IMR-90 (cell line): ENCODE measurements around the gene NMRK1. TPM values are rescaled to one million over a fixed set of nuclear protein-coding genes. Genes with fewer than 3 reads are reported as not detected.

ENCODE experiments used
- ATAC-seq: fragments of 200-7000 bp; cut with Tn5 transposase; 2 replicates; pipeline ENCODE4 v1.9.1; 2020; ENCODE audit warnings: low read depth, mild to moderate bottlenecking, moderate library complexity
- BruUV-seq: library from RNA; stranded (reverse); fragments of 400-500 nt; replicated peaks from 2 replicates; lab custom pipeline; 2021; lab: Mats Ljungman, UMichigan
- CTCF ChIA-PET: fragments of 300-600 bp; formaldehyde crosslinking; extraction: SDS; loops from one replicate; lab custom pipeline; 2021; ENCODE audit warnings: antibody characterized with exemption; lab: Yijun Ruan, JAX
- POLR2A ChIA-PET: fragments of 300-600 bp; sonication (Branson Sonifier 250); formaldehyde crosslinking; loops from one replicate; lab custom pipeline; 2022; ENCODE audit warnings: antibody characterized with exemption; ENCODE audit not compliant: unreplicated experiment; lab: Charles Lee
- DNase-seq: peaks from one replicate; pipeline ENCODE4 v3.0.0; 2013
- H2AFZ ChIP-seq: replicated peaks from 2 replicates; pipeline ENCODE3; 2013; ENCODE audit warnings: low read length, mild to moderate bottlenecking; ENCODE audit not compliant: poor library complexity
- H2AK5ac ChIP-seq: 2 replicates; pipeline ENCODE4 v1.6.1; 2013; ENCODE audit warnings: low read depth, low read length, inconsistent platforms
- H2AK9ac ChIP-seq: replicated peaks from 2 replicates; pipeline ENCODE3; 2013; ENCODE audit warnings: mild to moderate bottlenecking, low read depth, low read length, moderate library complexity; ENCODE audit not compliant: poor library complexity
- H2BK120ac ChIP-seq: 2 replicates; pipeline ENCODE4 v1.6.1; 2013; ENCODE audit warnings: low read depth, low read length, inconsistent platforms
- H2BK15ac ChIP-seq: 3 replicates; pipeline ENCODE4 v1.6.1; 2013; ENCODE audit warnings: low read depth, low read length, inconsistent platforms
- H2BK20ac ChIP-seq: 2 replicates; pipeline ENCODE4 v1.6.1; 2013; ENCODE audit warnings: low read depth, mild to moderate bottlenecking, inconsistent platforms, low read length, moderate library complexity
- H2BK5ac ChIP-seq: 2 replicates; pipeline ENCODE4 v1.6.1; 2013; ENCODE audit warnings: mild to moderate bottlenecking, low read depth, low read length, inconsistent platforms; ENCODE audit not compliant: poor library complexity, severe bottlenecking
- H3K14ac ChIP-seq: replicated peaks from 2 replicates; pipeline ENCODE4 v1.6.1; 2013; ENCODE audit warnings: low read depth, low read length, inconsistent platforms
- H3K18ac ChIP-seq: 2 replicates; pipeline ENCODE4 v1.6.1; 2013; ENCODE audit warnings: low read depth, low read length, control low read depth
- H3K23ac ChIP-seq: 2 replicates; pipeline ENCODE4 v1.6.1; 2013; ENCODE audit warnings: low read depth, low read length, inconsistent platforms
- H3K27ac ChIP-seq: 2 replicates; pipeline ENCODE4 v1.5.1; 2013; ENCODE audit warnings: mild to moderate bottlenecking, control low read depth, low read length; ENCODE audit not compliant: insufficient read depth
- H3K27me3 ChIP-seq: 2 replicates; pipeline ENCODE4 v1.6.1; 2013; ENCODE audit warnings: low read length; ENCODE audit not compliant: control insufficient read depth, insufficient read depth
- H3K36me3 ChIP-seq: 2 replicates; pipeline ENCODE4 v1.6.1; 2013; ENCODE audit warnings: low read length, mixed read lengths; ENCODE audit not compliant: control insufficient read depth, insufficient read depth
- H3K4ac ChIP-seq: 2 replicates; pipeline ENCODE4 v1.6.1; 2013; ENCODE audit warnings: low read depth, low read length, inconsistent platforms
- H3K4me1 ChIP-seq: 2 replicates; pipeline ENCODE4 v1.6.1; 2013; ENCODE audit warnings: low read length, mixed read lengths; ENCODE audit not compliant: control insufficient read depth, insufficient read depth
- H3K4me2 ChIP-seq: 2 replicates; pipeline ENCODE4 v1.6.1; 2013; ENCODE audit warnings: low read depth, mild to moderate bottlenecking, control low read depth, low read length, moderate library complexity
- H3K4me3 ChIP-seq: 2 replicates; pipeline ENCODE4 v1.5.1; 2013; ENCODE audit warnings: low read depth, mild to moderate bottlenecking, control low read depth, low read length, moderate library complexity; ENCODE audit not compliant: insufficient read depth
- H3K56ac ChIP-seq: 2 replicates; pipeline ENCODE4 v1.6.1; 2013; ENCODE audit warnings: low read length, inconsistent platforms; ENCODE audit not compliant: insufficient read depth; ENCODE audit errors: extremely low read depth
- H3K79me1 ChIP-seq, 2 experiments: 2 replicates each; pipeline ENCODE4 v1.6.1; 2013; ENCODE audit warnings: low read length in 2 of 2, inconsistent platforms in 1 of 2, low read depth in 1 of 2
- H3K9ac ChIP-seq: 2 replicates; pipeline ENCODE4 v1.6.1; 2013; ENCODE audit warnings: low read depth, low read length, control low read depth
- H3K9me1 ChIP-seq: 2 replicates; pipeline ENCODE4 v1.6.1; 2013; ENCODE audit warnings: low read length, inconsistent platforms; ENCODE audit not compliant: insufficient read depth
- H3K9me3 ChIP-seq: 2 replicates; pipeline ENCODE4 v1.6.1; 2013; ENCODE audit warnings: low read length; ENCODE audit not compliant: control insufficient read depth, insufficient read depth
- H4K20me1 ChIP-seq: 2 replicates; pipeline ENCODE4 v1.6.1; 2013; ENCODE audit warnings: low read length, inconsistent platforms; ENCODE audit not compliant: insufficient read depth
- H4K5ac ChIP-seq: 2 replicates; pipeline ENCODE4 v1.6.1; 2013; ENCODE audit warnings: mild to moderate bottlenecking, low read depth, low read length, control low read depth
- H4K8ac ChIP-seq, 2 experiments: 2 replicates each; pipeline ENCODE4 v1.6.1; 2013; ENCODE audit warnings: low read depth in 2 of 2, low read length in 2 of 2, control low read depth in 1 of 2, inconsistent platforms in 1 of 2
- H4K91ac ChIP-seq: 2 replicates; pipeline ENCODE4 v1.6.1; 2013; ENCODE audit warnings: low read depth, low read length, inconsistent platforms; ENCODE audit not compliant: insufficient read depth
- CHD1 ChIP-seq: IDR thresholded peaks from 2 replicates; pipeline ENCODE4 v1.6.1; 2012; ENCODE audit warnings: low read depth, low read length, improper control_type of control experiment
- CTCF ChIP-seq: conservative IDR thresholded peaks from 2 replicates; pipeline ENCODE4 v1.5.1; 2012; ENCODE audit warnings: mild to moderate bottlenecking, low read depth, low read length, improper control_type of control experiment
- MAZ ChIP-seq: IDR thresholded peaks from 2 replicates; pipeline ENCODE4 v1.6.1; 2012; ENCODE audit warnings: low read depth, mild to moderate bottlenecking, low read length, improper control_type of control experiment, moderate library complexity, borderline replicate concordance
- MXI1 ChIP-seq: IDR thresholded peaks from 2 replicates; pipeline ENCODE4 v1.6.1; 2012; ENCODE audit warnings: low read depth, mild to moderate bottlenecking, low read length, moderate library complexity, borderline replicate concordance
- POLR2A ChIP-seq: IDR thresholded peaks from 2 replicates; pipeline ENCODE4 v1.6.1; 2012; ENCODE audit warnings: mild to moderate bottlenecking, low read depth, low read length
- WGBS, 2 experiments: methylation state at CpG; one replicate each; pipeline versions ENCODE4 v1.1.5 to v1.1.7; 2013; ENCODE audit warnings: missing lambda C conversion rate in 2 of 2; ENCODE audit not compliant: insufficient read length in 1 of 2; ENCODE audit errors: extremely low coverage in 2 of 2; 5-methylcytosine and 5-hydroxymethylcytosine counted together
- dilution Hi-C: fragments of 300-500 bp; cut with HindIII; formaldehyde crosslinking; loops from one replicate; pipeline ENCODE4 v1.14.3; 2018; ENCODE audit warnings: low sequenced_read_pairs; ENCODE audit not compliant: unreplicated experiment
- in situ Hi-C: fragments of 300-500 bp; cut with MboI; formaldehyde crosslinking; loops from 3 replicates; pipeline ENCODE4 v1.14.3; 2019; ENCODE audit warnings: low sequenced_read_pairs, inconsistent platforms, mixed read lengths
- intact Hi-C: fragments of 100-400 bp; cut with micrococcal nuclease; formaldehyde crosslinking; loops from 2 replicates; pipeline ENCODE4 v1.10.0; 2022
- polyA plus RNA-seq, 3 experiments: library from polyadenylated mRNA; depleted of rRNA; stranded (reverse); fragments of >200 nt; gene quantifications; 2 replicates each; pipeline ENCODE4 v1.2.3, GENCODE V29; 2012; ENCODE audit warnings: low replicate concordance in 1 of 3
- total RNA-seq: library from RNA; depleted of rRNA; stranded (reverse); fragments of >200 nt; gene quantifications from 2 replicates; pipeline ENCODE4 v1.2.3, GENCODE V29; 2012
- TF ChIP-seq, protein P1 (sequence below): fragments of 150-350 bp; IDR thresholded peaks from 2 replicates; pipeline ENCODE4 v1.6.1; 2016; ENCODE audit warnings: low read depth, mild to moderate bottlenecking, low read length, moderate library complexity, borderline replicate concordance

Gene NMRK1
- total and polyA plus RNA-seq, 2 of the 4 experiments (the other 2 are of a cell fraction), result 5.7 to 5.9 TPM

- H2BK120ac ChIP-seq, result no peak overlapping the region
- dilution Hi-C loops, result no loop called here
- peaks cover 4% of the 10 kb centered on the region; the same call in 1 of the 2 replicates for H3K4me1 ChIP-seq
- H3K27me3 ChIP-seq, result no peaks in the 10 kb centered on the region
- H4K8ac ChIP-seq, result no peak overlapping the region
- no peak overlapping the region for H2BK5ac ChIP-seq
- no peak overlapping the region; the same call in 1 of the 2 replicates for H3K23ac ChIP-seq
- WGBS, 2 experiments, result 100% methylated on average over 1 of the region's 4 CpGs; no CpG with 5 or more reads in 1 of the 2 experiments
- no peak overlapping the region for H3K14ac ChIP-seq
- TF ChIP-seq CHD1, result no peak
- no peak for TF ChIP-seq CTCF
- TF ChIP-seq, protein P1, sequence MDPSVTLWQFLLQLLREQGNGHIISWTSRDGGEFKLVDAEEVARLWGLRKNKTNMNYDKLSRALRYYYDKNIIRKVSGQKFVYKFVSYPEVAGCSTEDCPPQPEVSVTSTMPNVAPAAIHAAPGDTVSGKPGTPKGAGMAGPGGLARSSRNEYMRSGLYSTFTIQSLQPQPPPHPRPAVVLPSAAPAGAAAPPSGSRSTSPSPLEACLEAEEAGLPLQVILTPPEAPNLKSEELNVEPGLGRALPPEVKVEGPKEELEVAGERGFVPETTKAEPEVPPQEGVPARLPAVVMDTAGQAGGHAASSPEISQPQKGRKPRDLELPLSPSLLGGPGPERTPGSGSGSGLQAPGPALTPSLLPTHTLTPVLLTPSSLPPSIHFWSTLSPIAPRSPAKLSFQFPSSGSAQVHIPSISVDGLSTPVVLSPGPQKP, result no peak
- no peak for TF ChIP-seq MAZ
- TF ChIP-seq MXI1, result no peak
- no peak for TF ChIP-seq POLR2A
- no peak overlapping the region for H2AK9ac ChIP-seq
- H2AFZ ChIP-seq, result no peak overlapping the region
- H4K20me1 ChIP-seq, result no peaks in the 10 kb centered on the region
- H2AK5ac ChIP-seq, result no peak overlapping the region
- no peaks in the 10 kb centered on the region for H3K9me3 ChIP-seq
- no peak overlapping the region for H3K9ac ChIP-seq
- BruUV-seq, result no TSS peak
- H3K4ac ChIP-seq, result no peak overlapping the region
- H3K27ac ChIP-seq, result no peak overlapping the region
- H2BK15ac ChIP-seq, result no peak overlapping the region
- peaks cover 2% of the 10 kb centered on the region; the same call in 1 of the 2 replicates for H3K9me1 ChIP-seq
- no peak overlapping the region for H3K56ac ChIP-seq
- H3K36me3 ChIP-seq, result no peaks in the 10 kb centered on the region
- no peak overlapping the region for H3K4me2 ChIP-seq
- intact Hi-C loops, result no loop called here
- ChIA-PET POLR2A (no interaction called here), CTCF (interaction anchor here (1.1 kb wide), 1 partner anchor 57 kb away, joined by 3 read pairs; no protein-coding TSS in a partner anchor)
- no peak overlapping the region for H4K5ac ChIP-seq
- H3K18ac ChIP-seq, result no peak overlapping the region
- no peak for DNase-seq
- peaks cover 15 to 57% of the 10 kb centered on the region in 2 experiments; a peak in 3 of 4 replicates for H3K79me1 ChIP-seq
- no peak overlapping the region for H2BK20ac ChIP-seq
- H3K4me3 ChIP-seq, result no peak overlapping the region
- no peak for ATAC-seq
- H4K91ac ChIP-seq, result no peak overlapping the region
- in situ Hi-C loops, result no loop called here
These were observed 2.6 kb upstream of the NMRK1 start for GRCh38 chr9:75090579-75090978.
